Stimulated activated CD8-positive, alpha-beta memory T cell treated with anti-CD3 and anti-CD28 coated beads, Interleukin-2, amount 100 ng/mL, for 48 hours (primary cell): ENCODE results near the gene CEP57.
"Not testable (repeated sequence)": the region's sequence is repeated elsewhere in the genome, so short reads cannot be mapped to it uniquely, and the experiment has no call there.

Experiments
- DNase-seq, 2 donors: peaks; one replicate each; pipeline ENCODE4 v3.0.0-alpha.2; 2020; ENCODE audit warnings: low read depth in 2 of 2

CEP57 gene

DNA sequence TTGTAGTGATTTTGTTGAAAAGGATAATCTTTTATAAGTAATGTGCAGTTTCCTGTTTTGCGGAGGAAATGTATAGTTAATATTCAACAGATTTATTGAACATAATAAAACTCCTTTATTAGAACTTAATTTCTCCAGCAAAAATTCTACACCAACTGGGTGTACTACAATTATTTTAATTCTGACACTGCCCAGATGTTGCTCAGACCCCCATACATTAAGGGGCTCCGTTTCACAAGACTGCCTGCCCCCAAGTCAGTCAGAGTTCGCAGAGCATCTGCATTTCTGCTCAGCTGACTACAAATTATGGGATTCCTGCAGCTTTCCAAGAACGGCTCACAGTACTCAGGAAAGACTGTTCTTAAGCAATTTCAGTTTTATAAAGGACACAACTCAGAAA is 6.2 kb downstream of the CEP57 start:
- no peak for DNase-seq

DNA sequence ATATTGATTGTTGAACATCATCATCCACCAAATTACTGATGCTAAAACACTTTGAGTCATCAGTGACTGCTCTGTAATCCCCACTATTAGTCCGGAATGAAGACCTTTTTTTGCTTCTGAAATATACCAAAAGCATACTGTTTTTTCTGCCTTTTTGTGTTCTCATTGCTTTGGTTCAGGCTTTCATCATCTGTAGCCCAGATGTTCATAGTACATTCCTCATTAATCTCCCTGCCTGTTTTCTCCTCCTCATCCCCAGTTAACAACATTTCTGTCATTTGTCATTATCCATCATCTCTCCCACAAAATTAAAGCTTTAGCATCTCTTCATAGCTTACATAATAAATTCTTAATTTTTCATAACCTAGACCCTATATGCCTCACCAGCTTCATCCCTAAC is 9.2 kb downstream of the CEP57 start:
- no peak for DNase-seq

DNA sequence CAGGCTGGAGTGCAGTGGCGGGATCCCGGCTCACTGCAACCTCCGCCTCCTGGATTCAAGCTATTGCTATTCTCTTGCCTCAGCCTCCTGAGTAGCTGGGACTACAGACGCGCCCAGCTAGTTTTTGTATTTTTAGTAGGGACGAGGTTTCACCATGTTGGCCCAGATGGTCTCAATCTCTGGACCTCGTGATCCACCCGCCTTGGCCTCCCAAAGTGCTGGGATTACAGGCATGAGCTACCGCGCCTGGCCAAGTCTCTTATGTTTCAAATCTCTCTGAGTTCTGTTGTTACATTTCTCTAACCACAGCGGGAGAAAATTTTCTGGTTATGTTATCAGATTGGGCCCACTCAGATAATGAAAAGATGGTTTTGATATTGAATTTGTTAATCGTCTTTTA is 10.1 kb downstream of the CEP57 start:
- no peak for DNase-seq

DNA sequence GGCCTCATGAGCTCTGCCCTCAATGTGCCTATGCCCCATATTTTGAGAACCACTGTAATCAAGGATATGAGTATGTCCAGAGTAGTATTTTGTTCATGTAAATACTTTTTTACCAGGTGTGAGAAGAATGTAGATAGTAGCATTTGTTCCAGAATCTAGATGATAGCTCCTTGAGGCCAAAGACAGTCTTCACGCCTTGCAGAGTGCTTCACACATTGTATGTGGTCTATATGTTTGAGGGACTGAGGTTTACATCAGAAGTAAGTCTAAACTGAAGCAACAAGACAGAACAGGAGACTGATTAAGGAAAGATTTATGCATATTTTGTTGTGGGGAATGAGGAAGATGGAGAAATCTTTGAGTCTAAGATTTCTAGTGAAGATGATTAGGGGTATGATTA is 12.5 kb downstream of the CEP57 start:
- no peak for DNase-seq

DNA sequence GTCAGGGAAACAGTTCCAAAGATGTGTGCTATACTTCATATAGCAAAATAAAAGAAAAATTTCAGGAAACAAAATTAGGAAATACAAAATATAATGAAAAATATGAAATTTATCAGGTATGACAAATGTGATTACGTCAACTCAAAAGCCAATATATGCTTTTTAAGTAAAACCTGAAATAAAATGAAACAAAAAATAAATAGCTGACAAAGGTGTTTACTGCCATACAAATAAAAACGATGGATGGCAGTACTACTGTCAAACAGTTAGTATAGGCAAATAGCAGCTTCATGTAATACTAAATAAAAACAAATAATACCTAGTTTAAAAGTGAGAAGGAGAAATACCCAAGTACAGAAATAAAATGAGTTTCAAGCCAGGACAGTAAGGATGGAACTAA is 13.7 kb downstream of the CEP57 start:
- no peak for DNase-seq

DNA sequence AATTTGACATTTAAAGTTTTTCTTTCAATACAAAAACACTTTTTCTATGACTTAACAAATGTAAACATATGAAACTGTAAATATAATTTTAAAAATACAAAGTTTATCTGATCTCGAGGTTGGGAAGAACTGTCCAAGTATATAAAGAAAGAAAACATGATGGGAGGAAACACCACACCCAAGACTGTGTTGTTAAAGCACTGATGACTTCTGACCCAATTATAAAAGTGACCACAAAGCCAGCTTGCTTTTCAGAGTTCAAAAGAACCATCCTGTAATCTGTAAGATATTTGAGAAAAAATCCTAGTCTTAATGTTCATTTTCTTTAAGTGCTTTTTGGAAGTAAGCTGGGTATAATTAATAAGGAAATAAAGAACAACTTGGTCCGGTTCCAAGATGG is 15.6 kb downstream of the CEP57 start:
- no peak for DNase-seq

DNA sequence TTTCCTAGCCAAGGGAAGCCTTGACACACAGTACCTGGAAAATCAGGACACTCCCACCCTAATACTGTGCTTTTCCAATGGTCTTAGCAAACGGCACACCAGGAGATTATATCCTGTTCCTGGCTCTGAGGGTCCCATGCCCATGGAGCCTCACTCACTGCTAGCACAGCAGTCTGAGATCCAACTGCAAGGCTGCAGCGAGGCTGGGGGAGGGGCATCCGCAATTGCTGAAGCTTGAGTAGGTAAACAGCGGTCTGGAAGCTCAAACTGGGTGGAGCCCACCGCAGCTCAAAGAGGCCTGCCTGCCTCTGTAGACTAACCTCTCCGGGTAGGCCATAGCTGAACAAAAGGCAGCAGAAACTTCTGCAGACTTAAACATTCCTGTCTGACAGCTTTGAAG is 16.2 kb downstream of the CEP57 start:
- not testable (repeated sequence) for DNase-seq

DNA sequence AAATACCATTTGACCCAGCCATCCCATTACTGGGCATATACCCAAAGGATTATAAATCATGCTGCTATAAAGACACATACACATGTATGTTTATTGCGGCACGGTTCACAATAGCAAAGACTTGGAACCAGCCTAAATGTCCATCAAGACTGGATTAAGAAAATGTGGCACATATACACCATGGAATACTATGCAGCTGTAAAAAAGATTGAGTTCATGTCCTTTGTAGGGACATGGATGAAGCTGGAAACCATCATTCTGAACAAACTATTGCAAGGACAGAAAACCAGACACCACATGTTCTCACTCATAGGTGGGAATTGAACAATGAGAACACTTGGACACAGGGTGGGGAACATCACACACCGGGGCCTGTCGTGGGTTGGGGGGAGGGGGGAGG is 20.8 kb downstream of the CEP57 start:
- DNase-seq, result not testable (repeated sequence)

DNA sequence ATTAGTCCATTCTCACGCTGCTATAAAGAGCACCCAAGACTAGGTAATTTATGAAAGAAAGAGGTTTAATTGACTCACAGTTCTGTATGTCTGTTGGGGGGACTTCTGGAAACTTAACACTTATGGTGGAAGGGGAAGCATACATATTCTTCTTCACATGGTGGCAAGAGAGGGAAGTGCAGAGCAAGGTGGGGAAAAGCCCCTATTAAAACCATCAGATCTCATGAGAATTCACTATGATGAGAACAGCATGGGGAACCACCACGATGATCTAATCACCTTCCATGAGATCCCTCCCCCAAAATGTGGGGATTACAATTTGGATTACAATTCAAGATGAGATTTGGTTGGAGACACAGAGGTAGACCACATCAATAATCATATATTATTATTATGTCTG is 25.7 kb downstream of the CEP57 start:
- no peak for DNase-seq

DNA sequence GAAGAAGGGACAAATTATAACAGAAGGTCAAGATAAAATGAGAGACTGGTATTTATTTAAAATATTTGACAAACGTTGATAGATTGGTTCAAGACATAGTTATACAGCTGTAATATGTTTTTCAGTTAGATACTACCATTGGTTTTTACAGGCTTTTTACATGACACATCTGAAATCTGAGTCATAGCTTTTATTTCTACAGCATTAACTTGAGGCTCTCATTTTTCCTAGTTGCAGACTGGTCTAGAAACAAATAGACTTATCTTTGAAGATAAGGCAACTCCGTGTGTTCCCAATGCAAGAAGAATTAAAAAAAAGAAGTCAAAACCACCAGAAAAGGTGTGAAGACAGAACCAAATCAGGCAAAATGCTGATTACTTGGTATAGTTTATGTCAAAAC is 31.3 kb downstream of the CEP57 start:
- no peak for DNase-seq

DNA sequence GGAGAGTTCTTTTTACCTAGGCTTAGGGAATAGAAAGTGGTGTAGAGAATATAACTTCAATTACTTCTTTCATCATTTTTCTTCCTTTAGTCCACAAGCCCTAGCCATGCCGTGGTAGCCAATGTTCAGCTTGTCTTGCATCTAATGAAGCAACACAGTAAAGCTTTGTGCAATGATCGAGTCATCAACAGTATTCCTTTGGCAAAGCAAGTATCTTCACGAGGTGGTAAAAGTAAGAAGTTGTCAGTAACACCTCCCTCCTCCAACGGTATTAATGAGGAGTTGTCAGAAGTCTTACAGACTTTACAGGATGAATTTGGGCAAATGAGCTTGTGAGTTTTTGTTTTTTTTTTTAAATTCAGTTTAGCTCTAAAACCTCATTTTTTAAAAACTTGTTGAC is 37.4 kb downstream of the CEP57 start:
- DNase-seq, result no peak

DNA sequence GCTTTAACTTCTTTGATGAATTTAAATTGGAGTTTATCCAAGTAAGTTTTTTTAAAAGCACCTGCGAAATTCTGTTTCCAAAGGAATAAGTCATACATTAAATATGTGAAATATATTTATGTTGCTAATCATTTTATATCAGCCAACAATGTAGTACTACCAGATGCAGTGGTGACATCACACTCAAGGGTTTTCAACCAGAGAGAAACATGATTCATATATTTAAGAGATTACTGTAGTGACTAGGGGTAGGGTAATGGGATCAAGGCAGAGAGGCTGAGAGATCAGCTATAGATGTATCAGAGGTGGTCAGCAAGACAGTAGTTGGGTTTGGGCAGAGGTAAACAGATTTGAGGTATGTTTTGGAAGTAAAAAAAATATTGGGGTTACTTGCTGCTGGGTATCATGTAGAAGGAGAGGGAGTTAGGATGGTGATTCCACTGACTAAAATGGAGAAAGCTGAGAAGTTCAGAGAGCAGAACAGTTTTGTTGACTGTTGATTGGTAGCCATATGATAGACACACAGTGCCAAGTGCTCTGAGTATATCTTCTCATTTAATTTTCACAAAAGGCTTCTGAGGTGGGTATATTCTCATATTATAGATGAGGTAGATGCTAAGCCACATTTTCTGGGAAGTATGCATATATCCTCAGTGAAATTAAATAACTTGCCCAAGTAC is 39.4 kb downstream of the CEP57 start:
- DNase-seq, result no peak

DNA sequence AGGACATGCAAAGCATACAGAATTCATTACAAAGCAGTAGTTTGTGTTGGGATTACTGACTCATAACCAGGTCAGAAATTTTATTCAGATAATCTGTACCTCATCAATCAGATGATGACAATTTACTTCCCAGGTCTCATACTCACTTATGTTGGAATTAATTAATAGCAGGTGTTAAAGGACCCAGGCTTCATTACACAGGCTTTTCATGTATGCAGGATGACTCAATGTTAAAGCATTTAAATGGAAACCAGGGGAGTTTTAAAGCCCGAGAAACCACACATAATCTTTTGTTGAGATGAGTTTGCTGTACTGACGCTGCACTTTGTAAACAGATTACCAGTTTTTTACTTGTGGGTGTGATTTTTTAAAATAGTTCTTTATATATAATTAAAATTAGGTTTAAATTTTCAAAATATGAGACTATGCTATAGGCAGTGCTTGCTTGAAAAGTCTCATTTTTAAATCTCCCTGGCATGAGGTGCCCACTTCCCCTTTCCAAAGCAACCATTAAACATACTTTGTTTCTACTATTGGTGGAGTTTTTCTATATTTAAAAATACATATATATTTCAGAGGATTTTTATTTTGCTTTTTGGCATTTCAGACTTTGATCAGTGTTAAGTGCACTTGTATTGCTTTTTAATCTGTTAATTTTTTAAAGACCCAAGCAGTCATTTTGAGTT is 41.0 kb downstream of the CEP57 start:
- no peak for DNase-seq

DNA sequence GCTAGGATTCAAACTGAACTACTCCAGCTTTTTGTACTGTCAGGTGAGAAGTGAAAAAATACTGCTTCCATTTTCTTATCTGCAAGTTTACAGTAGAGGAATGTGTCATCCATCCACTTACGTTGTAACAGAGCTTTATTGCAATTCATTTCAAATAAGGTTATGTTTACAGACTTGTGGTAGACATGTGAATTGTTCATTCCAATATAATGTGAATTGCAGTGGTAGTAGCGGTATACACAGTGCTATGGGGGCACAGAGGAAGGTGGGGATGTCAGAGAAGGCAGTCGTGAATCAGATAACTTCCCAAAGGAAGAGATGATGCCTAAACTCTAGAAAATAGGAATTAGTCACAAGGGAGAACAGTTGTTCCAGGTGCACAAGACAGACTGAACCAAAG is 42.5 kb downstream of the CEP57 start:
- no peak for DNase-seq

DNA sequence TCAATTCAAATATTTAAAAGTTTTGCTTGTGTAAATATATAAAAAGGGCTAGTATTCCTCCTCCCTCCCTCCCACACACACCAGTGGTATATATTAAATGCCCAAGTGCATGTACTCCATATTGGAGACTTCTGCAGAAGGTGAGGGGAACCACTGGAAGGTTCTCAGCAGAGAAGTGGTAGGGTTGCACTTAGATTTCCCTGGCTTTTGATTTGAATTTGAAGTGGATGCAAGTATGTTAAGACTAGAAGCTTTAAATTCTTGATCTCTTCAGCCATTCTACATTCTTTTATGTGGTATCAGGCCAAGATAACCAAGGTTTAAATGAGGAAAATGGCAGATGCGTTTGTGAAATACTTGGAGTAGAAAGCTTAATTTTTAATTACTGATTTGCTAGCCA is 43.1 kb downstream of the CEP57 start:
- DNase-seq, result no peak

DNA sequence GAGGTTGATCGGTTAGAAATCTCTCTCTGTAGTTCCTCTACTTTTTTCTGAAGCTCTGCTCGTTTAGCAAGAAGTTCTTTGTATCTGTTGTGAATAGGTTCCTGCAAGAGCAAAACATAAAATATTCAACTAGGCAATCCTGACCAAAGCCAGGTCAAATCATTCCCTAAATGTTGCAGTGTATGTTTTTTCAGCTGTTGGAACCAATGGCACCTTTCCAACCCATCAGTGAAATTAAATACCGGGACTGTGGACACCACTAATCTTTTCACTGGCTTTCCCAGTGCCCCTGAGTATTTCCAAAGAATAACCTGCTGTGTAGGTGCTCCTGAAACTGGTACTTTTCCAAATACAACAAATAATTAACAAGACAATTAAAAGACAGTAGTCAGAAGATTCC is 45.1 kb downstream of the CEP57 start:
- no peak for DNase-seq

DNA sequence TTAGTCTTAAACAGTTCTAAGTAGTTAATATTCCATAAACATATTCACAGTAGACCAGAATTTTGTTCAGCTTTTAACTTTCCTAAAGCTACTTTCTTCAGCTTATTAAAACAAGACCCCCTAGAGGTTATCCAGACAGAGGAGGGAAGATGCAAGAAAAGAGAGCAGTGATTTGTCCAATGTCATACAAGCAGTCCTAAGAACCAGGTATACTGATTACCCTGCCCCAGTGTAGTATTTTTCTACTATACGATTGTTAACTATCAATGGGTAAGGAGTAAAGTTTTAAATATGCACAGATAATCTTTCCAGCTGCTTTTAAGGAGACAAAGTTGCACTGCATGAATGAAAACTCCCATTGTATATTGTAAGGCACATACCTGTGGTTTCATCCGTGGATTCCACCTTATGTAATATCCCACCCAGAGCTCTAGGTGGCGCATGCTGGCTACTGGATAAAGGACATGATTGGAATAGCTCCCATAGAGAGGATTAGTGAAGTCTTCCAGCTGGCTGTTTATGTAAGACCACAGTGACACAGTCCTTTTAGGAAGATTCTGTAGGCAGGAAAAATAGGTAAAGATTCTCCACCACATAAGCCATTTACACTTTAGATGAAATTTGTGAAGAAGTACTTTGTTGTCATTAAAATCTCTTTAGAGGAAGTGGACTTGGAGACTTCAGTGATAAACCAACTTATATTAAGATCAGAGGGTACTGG is 45.6 kb downstream of the CEP57 start:
- DNase-seq, result peak; percentile 10 to 24

DNA sequence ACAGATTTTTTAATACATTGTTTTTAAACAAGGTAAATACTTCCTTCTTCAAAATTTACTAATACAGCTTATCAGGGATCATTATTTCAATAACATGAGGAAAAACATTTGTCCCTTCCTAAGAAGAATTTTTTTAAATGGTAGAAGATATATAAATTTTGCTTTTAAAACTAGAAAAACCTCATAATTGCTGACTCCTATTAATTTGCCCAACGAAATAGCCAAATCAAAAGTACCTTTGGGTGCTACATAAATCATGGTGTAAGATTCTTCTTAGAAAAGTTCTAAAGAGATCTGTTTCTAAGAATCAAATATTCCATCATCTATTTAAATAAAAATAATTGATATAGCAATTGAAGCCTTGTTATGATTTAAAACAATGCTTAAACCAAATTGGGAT is 54.9 kb downstream of the CEP57 start:
- no peak for DNase-seq

DNA sequence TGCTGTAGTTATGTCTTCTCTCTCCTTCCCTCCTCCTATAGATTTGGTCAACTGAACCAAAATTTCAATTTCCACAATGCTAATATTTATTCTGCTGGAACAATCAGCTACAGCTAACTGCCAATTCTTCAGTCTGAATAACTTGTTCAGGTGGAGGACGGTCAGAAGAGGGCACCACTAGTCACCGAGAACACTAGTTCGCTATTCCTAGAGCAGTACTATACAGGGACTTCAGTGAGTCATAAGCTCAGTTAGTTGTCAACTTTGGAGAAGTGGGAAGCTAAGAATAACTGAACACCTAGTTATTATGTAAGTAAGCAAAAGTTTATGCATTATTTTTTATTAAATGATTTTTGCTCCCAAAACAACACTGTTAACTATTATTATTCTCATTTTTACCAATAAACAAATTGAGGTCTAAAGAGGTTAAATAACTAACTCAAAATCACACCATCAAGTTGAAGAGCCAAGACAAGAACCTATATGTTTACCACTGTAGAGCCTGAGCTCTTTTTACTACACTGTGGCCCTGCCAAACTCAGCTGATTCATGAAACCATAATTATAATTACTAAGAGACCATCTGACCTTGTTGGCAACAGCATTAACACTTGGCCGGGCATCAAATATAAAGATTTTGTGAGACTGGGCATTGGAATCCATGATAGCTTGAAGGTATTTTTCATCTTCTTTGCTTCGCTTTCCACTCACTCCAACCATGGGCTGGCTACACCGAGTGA is 59.0 kb downstream of the CEP57 start:
- DNase-seq, result no peak

DNA sequence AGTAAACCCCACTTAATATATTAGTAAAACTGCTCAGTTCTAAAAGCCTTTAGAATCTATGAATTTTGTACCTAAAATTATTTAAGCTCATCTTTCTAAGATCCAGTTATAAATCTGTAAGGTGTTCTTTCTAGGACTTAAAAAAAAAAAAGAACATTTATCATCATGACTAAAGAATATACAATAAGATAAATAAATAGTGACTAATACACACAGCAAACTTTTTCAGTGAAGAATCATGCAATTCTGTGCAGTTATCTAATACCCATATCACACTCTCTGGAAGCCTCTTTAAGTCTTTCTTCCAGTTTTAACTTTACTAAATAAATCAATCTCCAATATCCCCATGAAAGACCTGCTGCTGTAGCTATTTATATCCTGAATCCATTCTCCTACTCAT is 59.8 kb downstream of the CEP57 start:
- no peak for DNase-seq

DNA sequence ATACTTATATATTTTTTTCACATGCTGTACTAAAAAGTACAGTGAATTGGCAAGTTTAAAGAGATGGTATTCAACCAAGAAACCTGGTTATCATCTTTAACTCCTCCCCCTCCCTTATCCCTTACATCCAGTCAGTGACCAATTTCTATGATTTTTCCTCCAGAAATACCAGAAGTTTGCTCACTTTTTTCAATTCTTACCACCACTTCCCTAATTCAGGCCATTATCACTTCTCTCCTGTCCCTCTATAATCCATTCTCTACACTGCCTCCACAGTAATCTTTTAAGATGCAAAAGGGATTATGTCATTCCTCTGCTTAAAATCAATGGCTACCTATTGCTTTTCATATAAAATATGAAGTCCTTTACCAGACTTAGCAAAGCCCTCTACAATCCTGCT is 62.8 kb downstream of the CEP57 start:
- DNase-seq, result no peak

DNA sequence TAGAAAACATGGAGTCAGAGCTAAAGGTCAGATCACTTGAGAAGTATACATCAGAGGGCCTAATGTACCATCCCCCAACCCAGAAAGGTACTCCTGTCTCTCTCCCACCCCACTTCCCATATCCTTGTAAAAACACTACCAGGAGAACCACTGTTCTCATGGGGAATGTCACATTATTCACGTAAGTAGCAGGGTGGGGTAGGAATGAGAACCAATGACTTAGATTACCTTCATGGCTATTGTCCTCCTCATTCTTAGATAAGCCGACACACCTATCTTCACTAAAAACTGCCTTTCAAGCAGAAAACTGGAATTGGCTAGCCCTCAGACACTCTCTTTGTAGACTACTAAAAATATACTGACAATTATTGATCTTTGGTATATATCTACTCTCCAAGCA is 63.6 kb downstream of the CEP57 start:
- DNase-seq, result no peak

DNA sequence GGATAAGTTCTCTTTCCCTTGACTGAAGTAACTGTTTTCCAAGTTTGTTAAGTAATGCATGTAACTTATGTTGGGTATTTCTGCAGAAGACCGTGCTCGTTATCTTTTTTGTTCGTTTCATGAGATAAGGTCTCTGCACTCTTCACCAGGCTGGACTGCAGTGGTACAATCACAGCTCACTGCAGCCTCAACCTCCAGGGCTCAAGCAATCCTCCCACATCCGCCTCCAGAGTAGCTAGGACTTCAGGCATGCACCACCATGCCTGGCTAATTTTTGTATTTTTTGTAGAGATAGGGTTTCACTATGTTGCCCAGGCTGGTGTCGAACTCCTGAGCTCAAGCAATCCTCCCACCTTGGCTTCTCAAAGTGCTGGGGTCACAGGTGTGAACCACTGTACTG is 64.1 kb downstream of the CEP57 start:
- not testable (repeated sequence) for DNase-seq
